Measurements from ENCODE around the gene SIK3.

The SIK3 gene

GRCh38 chr11:116859175-116859574, 239.1 kb downstream of the SIK3 start:
- no peak for DNase-seq (ENCODE audit: low read depth)
- H3K4me3 ChIP-seq (ENCODE audit: low read depth, low read length): no peak overlapping the region
- TF ChIP-seq, protein P1, sequence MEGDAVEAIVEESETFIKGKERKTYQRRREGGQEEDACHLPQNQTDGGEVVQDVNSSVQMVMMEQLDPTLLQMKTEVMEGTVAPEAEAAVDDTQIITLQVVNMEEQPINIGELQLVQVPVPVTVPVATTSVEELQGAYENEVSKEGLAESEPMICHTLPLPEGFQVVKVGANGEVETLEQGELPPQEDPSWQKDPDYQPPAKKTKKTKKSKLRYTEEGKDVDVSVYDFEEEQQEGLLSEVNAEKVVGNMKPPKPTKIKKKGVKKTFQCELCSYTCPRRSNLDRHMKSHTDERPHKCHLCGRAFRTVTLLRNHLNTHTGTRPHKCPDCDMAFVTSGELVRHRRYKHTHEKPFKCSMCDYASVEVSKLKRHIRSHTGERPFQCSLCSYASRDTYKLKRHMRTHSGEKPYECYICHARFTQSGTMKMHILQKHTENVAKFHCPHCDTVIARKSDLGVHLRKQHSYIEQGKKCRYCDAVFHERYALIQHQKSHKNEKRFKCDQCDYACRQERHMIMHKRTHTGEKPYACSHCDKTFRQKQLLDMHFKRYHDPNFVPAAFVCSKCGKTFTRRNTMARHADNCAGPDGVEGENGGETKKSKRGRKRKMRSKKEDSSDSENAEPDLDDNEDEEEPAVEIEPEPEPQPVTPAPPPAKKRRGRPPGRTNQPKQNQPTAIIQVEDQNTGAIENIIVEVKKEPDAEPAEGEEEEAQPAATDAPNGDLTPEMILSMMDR (IDR thresholded peaks at IDR 0.05; ENCODE audit: low read depth, low read length, missing control alignments): no peak

GRCh38 chr11:116857936-116858335, 240.3 kb downstream of the SIK3 start:
- DNase-seq (ENCODE audit: low read depth): no peak
- no peak overlapping the region for H3K4me3 ChIP-seq (ENCODE audit: low read depth, low read length)
- TF ChIP-seq, protein P1 (IDR thresholded peaks at IDR 0.05; ENCODE audit: low read depth, low read length, missing control alignments): no peak

- TF ChIP-seq, protein P1 (IDR thresholded peaks at IDR 0.05; ENCODE audit: low read depth, low read length, missing control alignments): no peak
- DNase-seq (ENCODE audit: low read depth): no peak
- no peak overlapping the region for H3K4me3 ChIP-seq (ENCODE audit: low read depth, low read length)
These were observed 240.9 kb downstream of the SIK3 start for GRCh38 chr11:116857316-116857715.

- DNase-seq (ENCODE audit: low read depth): no peak
- TF ChIP-seq, protein P1 (IDR thresholded peaks at IDR 0.05; ENCODE audit: low read depth, low read length, missing control alignments): no peak
- no peak overlapping the region for H3K4me3 ChIP-seq (ENCODE audit: low read depth, low read length)
These were observed 241.8 kb downstream of the SIK3 start for GRCh38 chr11:116856423-116856822.

DNA sequence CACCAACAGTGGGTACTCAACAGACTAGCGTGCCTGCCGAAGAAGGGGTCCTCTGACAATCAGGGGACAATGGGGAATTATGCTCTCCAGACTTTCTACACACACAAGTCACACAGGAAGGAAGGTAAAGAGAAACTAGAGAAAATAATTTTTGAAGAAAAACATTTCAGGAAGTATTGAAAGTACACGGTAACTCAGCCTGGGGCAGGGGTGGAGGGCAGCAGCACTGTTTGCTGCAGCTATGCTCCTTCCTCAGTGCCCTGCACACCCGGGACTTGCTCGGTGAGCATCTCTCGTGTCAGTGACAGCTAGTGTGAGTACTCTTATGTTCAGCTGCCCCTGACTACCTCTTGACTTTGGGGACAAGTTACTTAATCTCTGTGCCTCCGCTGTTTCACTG, 242.8 kb downstream of the SIK3 start:
- H3K4me3 ChIP-seq (ENCODE audit: low read depth, low read length): no peak overlapping the region
- TF ChIP-seq, protein P1 (IDR thresholded peaks at IDR 0.05; ENCODE audit: low read depth, low read length, missing control alignments): no peak
- DNase-seq (ENCODE audit: low read depth): no peak

GRCh38 chr11:116853461-116854073, 244.7 kb downstream of the SIK3 start:
- H3K4me3 ChIP-seq (ENCODE audit: low read depth, low read length): no peak overlapping the region; the same call in 1 of the 2 replicates
- DNase-seq (ENCODE audit: low read depth): peak; percentile 72
- TF ChIP-seq, protein P1 (IDR thresholded peaks at IDR 0.05; ENCODE audit: low read depth, low read length, missing control alignments): no peak
